Inflammatory macrophage treated with lipopolysaccharide for 4 hours (primary cell): ENCODE data around the gene FHIP1A.
"Not testable (repeated sequence)": the region's sequence is repeated elsewhere in the genome, so short reads cannot be mapped to it uniquely, and the experiment has no call there.

Experiments
- DNase-seq: peaks from one replicate; pipeline ENCODE4 v3.0.0-alpha.2; 2020

FHIP1A gene

GRCh38 chr4:151408630-151409469 is at the start of gene FHIP1A:
TSS of gene FHIP1A (plus strand) at chr4:151409176. CDS start at chr4:151566260, 157,084 bp downstream.
- no peak for DNase-seq

GRCh38 chr4:151359576-151359975 is 49.4 kb upstream of the FHIP1A start:
- no peak for DNase-seq

- DNase-seq = no peak
These were observed 47.9 kb upstream of the FHIP1A start for GRCh38 chr4:151361126-151361525.

GRCh38 chr4:151361966-151362365 is 47.0 kb upstream of the FHIP1A start:
- DNase-seq = no peak

- peak; percentile 70 for DNase-seq
These were observed 46.4 kb upstream of the FHIP1A start for GRCh38 chr4:151362404-151363164.

GRCh38 chr4:151376540-151376939 is 32.4 kb upstream of the FHIP1A start:
- no peak for DNase-seq

GRCh38 chr4:151389311-151389710 is 19.7 kb upstream of the FHIP1A start:
- no peak for DNase-seq

- not testable (repeated sequence) for DNase-seq
These were observed 19.2 kb upstream of the FHIP1A start for GRCh38 chr4:151389799-151390198.

- no peak for DNase-seq
These were observed 13.1 kb upstream of the FHIP1A start for GRCh38 chr4:151395873-151396272.

GRCh38 chr4:151400343-151400742 is 8.6 kb upstream of the FHIP1A start:
- DNase-seq = no peak

- no peak for DNase-seq
These were observed 7.2 kb upstream of the FHIP1A start for GRCh38 chr4:151401739-151402138.

GRCh38 chr4:151402145-151402865 is 6.7 kb upstream of the FHIP1A start:
- no peak for DNase-seq

- DNase-seq = peak; percentile 80
These were observed 5.3 kb upstream of the FHIP1A start for GRCh38 chr4:151403656-151404055.

GRCh38 chr4:151404802-151405201 is 4.2 kb upstream of the FHIP1A start:
- not testable (repeated sequence) for DNase-seq

- DNase-seq = no peak
These were observed 2.0 kb upstream of the FHIP1A start for GRCh38 chr4:151407018-151407417.

- peak; percentile 47 for DNase-seq
These were observed 1.3 kb upstream of the FHIP1A start for GRCh38 chr4:151407466-151408379.

GRCh38 chr4:151408380-151408629 is 671 bp upstream of the FHIP1A start:
- no peak for DNase-seq

GRCh38 chr4:151409470-151410313 is 716 bp downstream of the FHIP1A start:
- DNase-seq = peak; percentile 16

- no peak for DNase-seq
These were observed 7.0 kb downstream of the FHIP1A start for GRCh38 chr4:151415978-151416377.

GRCh38 chr4:151417164-151417571 is 8.2 kb downstream of the FHIP1A start:
- DNase-seq = no peak

GRCh38 chr4:151417766-151418376 is 8.9 kb downstream of the FHIP1A start:
- DNase-seq = no peak
